Pulmonary artery endothelial cell (primary cell): ENCODE measurements around the gene RNU5D-1. TPM values are rescaled to one million over a fixed set of nuclear protein-coding genes. Genes with fewer than 3 reads are reported as not detected.
"Not testable (repeated sequence)": the region's sequence is repeated elsewhere in the genome, so short reads cannot be mapped to it uniquely, and the experiment has no call there.

Experiments used
- DNase-seq: peaks from one replicate; pipeline ENCODE4 v3.0.0-alpha.2; 2011; ENCODE audit warnings: low read depth, low spot score
- total RNA-seq: library from RNA; depleted of rRNA; stranded (reverse); fragments of >200 nt; gene quantifications from 2 replicates; pipeline ENCODE4 v1.2.3, GENCODE V29; 2014

RNU5D-1 gene
- total RNA-seq, 1 donor from 2014 or later, result not detected

DNA sequence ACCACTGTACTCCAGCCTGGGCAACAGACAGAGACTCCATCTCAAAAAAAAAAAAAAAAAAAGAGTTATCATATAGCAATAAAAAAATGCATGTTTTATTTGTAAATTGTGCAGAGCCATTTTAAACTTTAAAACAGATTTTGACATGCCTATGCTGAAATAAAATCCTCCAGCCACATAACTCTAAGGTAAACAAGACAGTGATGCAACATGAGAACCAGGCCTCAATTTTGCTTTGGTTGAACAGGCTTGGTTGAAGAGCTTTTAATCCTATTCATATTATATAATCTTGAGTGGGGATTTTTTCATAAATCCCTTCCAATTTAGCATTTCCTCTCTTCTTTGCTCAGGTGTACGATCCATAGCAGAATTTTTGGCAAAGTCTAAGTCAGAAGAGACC is 30.4 kb downstream of the RNU5D-1 start:
- DNase-seq, result no peak

DNA sequence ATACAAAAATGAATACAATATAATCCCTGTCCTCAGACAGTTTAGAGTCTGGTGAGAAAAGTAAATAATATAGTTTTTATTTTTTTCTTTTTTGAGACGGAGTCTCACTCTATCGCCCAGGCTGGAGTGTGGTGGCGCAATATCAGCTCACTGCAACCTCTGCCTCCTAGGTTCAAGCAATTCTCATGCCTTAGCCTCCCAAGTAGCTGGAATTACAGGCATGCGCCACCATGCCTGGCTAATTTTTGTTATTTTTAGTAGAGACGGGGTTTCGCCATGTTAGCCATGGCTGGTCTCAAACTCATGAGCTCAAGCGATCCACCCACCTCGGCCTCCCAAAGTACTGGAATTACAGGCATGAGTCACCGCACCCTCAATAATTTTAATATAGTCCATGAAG is 31.6 kb downstream of the RNU5D-1 start:
- not testable (repeated sequence) for DNase-seq

DNA sequence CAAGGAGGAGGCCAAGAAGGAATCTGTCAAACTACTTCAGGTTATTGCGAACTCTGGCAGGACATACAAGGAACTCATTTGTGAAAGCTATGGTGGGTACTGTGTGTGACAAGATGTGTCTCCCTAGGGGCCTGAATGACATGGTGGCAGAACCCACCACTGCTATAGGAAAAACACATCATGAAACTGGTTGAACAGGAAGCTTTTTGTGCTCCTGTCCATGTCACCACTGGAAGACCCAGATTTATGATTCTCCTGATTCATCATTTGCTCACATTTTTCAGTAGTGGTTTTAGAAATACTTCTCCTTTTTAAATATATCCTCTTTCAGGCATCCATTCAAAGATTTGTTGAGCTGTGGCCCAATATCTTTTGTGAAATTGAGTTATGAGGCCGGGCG is 32.8 kb downstream of the RNU5D-1 start:
- no peak for DNase-seq

DNA sequence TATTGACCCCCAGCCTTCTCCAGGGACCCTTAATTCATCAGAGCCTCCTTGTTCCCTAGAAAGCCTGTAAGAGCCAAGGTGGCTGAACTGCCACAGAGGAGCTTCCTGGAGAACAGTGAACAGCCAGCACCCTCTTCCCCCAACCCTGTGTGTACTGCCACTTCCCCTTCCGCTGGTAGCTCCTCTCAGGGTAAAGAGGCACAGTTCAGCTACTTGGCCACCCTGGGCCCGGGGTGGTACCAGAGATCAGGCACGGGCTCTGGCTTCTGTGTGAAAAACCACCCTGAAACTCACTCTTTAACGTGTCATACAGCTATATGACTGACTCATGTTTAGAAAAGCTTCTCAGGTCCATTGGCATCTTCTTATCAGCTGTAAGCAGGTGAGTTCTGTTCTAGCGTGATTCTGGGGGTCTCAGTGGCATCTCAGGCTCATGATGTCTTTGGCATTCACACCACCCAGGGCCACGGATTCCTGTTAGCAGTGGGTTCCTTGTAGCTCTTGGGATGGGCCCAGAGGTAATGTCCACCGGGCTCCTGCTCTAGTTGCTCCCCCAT is 34.1 kb downstream of the RNU5D-1 start:
- no peak for DNase-seq

DNA sequence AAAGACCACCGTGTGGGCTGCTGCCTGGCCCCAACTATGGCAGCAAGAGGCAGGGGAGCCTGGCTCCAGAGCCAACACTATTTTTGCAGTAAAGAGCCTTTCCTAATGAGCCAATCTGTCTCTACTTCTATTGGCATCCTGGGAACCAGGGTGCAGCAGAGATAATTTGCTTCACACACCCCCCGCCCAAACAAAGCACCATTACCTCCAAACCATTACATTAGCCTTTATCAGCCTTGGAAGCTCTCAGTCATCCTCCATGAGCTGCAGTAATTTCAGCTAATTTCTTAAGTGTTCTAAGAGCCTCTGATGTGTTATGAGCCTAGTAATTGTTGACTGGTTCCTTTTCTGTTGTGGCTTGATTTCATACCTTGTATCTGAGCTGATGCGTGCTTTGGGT is 34.9 kb downstream of the RNU5D-1 start:
- no peak for DNase-seq

DNA sequence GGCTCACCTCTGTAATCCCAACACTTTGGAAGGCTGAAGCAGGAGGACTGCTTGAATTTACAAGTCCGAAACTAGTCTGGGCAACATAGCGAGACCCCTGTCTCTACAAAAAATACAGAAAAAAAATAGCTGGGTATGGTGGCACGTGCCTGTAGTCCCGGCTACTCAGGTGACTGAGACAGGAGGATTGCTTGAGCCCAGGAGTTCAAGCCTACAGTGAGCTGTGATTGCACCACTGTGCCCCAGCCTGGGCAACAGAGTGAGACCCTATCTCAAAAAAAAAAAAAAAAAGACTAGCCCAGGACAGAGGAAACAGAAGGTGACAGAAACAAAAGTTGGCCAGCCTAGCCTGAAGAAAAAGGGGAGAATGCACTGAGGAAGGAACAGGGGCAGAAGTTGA is 35.3 kb downstream of the RNU5D-1 start:
- DNase-seq, result no peak

DNA sequence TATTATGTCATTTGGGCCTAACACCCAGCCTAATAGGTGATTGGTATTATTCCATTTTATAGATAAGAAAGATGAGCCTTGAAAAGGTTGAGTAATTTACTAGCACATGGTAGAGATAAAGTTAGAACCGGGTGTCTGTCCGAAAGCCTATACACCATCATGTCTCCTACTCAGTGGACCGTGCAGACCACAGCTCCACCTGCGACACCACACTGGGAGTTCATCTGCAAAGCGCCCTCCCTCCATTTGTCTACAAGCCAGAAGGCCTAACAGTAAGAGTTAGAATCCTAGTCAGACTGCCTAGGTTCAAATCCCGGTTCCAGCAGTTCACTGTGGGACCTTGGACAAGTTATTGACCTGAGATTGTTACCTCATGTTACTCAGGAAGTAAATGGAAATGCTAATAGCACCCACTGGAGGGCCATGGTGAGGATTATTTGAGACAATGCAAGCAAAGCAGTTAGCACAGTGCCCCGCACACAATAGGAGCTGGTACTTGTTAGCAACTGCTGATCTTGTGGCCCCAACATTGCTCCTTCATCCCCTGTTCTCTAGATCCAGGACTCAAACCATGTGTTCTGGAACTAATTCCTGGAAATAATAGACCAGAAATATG is 36.0 kb downstream of the RNU5D-1 start:
- DNase-seq, result no peak

DNA sequence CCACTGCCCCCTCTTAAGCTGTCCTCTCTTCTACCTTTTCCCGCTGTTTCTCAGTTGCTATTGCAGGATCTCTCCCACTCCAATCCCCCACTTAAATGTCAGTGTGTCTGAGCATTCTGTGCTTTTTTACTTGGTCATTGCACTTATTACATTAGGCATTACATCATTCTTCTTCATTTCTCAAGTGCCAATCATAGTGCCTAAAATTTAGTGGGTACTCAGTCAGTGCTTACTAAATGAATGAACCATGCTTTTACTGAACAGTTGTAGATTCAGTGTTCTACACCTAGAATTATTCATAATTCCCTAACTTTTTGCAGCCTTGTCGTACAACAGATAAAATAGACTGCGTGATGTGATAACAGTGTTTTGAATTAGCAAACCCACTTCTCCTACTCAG is 37.1 kb downstream of the RNU5D-1 start:
- DNase-seq, result no peak

DNA sequence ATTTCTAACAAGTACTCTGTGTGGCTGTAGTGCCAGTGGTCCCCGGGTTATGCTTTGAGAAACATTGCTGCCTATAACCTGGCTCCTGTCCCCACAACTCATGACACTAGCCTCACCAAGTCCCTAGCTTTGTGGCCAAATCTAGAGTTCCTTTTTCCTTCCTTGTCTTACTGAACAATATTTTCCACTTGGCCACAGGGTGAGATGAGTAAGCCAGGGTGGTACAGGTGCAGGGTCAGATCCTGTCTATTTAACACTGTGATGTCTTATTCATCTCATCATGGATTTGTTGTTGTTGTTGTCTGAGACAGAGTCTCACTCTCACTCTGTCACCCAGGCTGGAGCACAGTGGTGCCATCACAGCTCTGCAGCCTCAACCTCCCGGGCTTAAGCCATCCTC is 37.8 kb downstream of the RNU5D-1 start:
- no peak for DNase-seq

DNA sequence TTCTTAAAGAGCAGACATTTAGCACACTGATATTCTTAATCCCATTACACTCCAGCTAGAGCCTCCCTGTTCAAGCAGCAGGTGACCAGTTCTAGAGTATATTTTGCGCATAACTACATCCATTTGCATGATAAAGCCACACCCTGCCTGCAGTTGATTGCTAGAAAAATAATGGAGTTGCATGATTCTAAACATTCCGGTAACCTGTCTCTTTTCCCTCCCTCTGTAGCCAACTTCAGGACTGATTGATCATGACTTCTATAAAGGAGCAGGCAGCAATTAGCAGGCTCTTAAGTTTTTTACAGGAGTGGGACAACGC is 41.6 kb downstream of the RNU5D-1 start:
- DNase-seq, result no peak

DNA sequence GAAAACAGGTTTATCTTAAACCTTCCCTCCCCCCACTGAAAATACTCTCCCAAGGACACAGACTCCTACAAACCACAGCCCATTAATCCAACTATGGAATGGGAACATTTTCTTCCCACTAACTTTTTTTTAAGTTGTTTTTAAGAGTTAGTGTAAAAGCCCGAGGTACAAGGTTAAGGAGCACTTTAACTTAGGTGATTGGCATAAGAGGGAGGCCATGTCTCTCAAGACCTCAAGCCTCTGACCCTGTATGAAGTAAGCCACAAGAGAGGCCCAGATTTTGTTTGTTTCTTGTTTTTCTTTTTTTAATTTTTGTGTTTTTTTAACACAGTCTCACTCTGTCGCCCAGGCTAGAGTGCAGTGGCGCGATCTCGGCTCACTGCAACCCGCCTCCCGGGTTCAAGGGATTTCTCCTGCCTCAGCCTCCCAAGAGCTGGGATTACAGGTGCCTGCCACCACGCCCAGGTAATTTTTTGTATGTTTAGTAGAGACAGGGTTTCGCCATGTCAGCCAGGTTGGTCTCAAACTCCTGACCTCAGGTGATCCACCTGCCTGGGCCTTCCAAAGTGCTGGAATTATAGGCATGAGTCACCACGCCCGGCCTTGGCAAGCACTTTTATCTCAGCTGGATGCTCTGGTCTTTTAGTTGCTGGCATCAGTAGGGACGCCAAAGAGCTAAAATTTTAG is 42.1 kb downstream of the RNU5D-1 start:
- no peak for DNase-seq

DNA sequence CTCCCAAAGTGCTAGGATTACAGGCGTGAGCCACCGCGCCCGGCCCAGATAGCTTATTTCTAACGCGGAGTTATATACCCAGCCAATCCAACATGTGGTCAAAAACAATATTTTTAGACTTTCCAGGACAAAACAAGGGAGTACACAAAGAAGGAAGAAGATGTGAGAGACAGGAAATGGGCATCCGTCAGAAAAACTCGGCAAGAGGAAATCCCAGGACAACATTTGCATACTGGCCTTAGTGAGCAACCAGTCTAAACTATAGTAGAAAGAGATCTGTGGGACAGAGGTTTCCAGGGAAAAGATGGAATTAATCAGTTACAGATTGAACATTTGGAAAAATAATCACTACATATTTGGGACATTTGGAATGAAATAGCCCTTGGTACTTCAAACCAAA is 45.1 kb downstream of the RNU5D-1 start:
- no peak for DNase-seq

DNA sequence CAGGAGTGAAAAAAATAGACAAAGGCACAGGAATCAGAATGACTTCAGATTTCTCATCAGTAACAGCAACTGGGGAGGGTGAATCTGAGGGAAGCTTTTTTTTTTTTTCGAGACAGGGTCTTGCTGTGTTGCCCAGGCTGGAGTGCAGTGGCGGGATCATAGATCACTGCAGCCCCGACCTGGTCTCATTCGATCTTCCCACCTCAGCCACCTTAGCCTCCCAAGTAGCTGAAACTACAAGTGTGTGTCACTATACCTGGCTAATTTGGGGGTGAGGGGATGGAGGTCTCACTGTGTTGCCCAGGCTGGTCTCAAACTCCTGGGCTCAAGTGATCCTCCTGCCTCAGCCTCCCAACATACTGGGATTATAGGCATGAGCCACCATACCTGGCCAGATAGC is 45.8 kb downstream of the RNU5D-1 start:
- DNase-seq, result no peak

DNA sequence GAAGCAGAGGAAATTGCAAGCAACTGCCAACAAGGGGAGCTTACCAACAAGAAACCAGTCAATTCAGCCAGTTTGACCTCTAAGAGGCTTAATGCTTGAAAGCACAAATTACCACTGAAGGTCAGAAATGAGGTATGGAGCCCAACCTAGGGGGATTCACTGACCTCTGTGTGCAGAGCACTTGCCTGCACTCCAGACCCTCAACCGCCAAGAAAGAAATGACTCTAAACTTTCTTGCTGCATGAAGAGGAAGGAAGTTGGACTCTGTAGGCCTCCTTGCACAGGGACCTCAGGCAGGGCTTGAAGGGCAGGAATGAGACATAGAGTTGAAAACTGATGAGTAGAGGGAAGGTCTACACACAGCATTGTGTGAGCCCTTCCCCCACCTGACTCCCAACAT is 46.4 kb downstream of the RNU5D-1 start:
- DNase-seq, result no peak

DNA sequence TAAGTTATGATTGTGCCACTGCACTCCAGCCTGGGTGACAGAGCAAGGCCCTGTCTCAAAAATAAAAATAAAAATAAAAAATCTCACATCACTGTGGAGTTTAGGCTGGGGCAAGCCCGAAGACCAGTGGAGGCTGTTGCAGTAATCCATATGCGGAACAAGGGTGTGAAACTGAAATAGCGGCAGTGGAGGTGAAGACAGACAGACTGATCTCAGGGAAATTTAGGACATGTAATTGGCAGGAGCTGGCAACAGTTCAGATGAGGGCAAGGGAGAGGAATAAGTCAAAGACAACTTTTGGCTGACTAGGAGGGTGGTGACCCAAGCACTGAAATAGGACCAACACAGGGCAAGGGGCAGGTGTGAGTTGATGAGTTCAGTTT is 48.1 kb downstream of the RNU5D-1 start:
- no peak for DNase-seq

DNA sequence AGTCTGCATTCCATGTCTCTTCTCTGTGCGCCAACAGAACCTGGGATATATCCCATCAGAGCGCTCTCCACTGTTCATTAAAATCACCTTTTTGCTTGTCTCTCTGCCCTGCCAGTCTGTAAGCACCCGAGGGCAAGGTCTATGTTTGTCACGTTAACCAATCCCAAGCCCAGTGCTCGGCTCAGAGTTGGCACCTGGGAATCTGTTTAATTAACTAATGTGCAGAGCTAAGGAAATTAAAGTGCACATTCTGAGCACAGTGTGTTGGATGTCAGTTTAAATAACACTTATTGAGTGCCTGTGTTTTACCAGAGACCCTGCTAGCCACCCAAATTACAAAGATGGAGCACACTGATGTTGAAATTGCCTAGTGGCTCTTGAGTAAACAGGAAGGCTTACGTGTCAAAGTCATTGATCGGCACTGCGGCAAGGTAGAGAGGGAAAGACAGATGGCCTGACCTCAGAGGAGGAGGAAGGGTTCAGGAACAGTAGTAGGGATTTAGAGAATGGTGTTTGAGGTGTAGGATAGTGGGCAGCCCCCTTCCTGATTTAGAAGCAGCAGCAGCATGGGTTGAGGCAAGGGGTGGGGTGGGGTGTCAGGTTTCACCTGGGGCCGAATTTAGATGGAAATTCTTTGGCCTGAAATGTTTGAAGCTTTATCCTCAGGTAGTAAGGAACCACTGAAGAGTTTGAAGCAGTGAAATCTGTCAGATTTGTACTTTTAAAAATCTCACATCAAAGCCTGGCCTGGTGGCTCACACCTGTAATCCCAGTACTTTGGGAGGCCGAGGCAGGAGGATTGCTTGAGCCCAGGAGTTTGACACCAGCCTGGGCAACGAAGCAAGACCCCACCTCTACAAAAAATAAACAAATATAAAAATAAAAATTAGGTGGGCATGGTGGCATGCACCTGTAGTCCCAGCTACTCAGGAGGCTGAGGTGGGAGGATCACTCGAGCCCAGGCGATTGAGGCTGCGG is 48.8 kb downstream of the RNU5D-1 start:
- no peak for DNase-seq

Other genes with a start within 250 kb of the RNU5D-1 start
- 1.5 and 2.1 TPM in 2 replicates for gene TMEM53, start 56.7 kb downstream of the RNU5D-1 start, total RNA-seq
- gene ARMH1, start 56.5 kb downstream of the RNU5D-1 start, total RNA-seq, result not detected in 2 replicates
- 26.0 and 38.3 TPM in 2 replicates for gene KIF2C, start 8.7 kb upstream of the RNU5D-1 start, total RNA-seq
- gene RPS8, start 44.4 kb upstream of the RNU5D-1 start, total RNA-seq, result 1,428 and 1,806 TPM in 2 replicates
- under 0.01 TPM in 1 of 2 replicates, not detected in the other for gene BEST4, start 57.0 kb upstream of the RNU5D-1 start, total RNA-seq
- gene PLK3, start 69.2 kb upstream of the RNU5D-1 start, total RNA-seq, result 22.4 and 29.1 TPM in 2 replicates
- gene DYNLT4, start 76.2 kb upstream of the RNU5D-1 start, total RNA-seq, result 0.20 and 0.28 TPM in 2 replicates
- gene BTBD19, start 77.4 kb upstream of the RNU5D-1 start, total RNA-seq, result 6.6 and 6.8 TPM in 2 replicates
- gene PTCH2, start 112.1 kb upstream of the RNU5D-1 start, total RNA-seq, result 0.04 and 0.07 TPM in 2 replicates